Activated CD8-positive, alpha-beta memory T cell treated with anti-CD3 and anti-CD28 coated beads, Interleukin-2, amount 50 U/mL, for 24 hours (primary cell): ENCODE measurements around the gene TCF20.

Experiments
- DNase-seq: peaks from one replicate; pipeline ENCODE4 v3.0.0-alpha.2; 2020; ENCODE audit errors: extremely low read depth

TCF20 gene

DNA sequence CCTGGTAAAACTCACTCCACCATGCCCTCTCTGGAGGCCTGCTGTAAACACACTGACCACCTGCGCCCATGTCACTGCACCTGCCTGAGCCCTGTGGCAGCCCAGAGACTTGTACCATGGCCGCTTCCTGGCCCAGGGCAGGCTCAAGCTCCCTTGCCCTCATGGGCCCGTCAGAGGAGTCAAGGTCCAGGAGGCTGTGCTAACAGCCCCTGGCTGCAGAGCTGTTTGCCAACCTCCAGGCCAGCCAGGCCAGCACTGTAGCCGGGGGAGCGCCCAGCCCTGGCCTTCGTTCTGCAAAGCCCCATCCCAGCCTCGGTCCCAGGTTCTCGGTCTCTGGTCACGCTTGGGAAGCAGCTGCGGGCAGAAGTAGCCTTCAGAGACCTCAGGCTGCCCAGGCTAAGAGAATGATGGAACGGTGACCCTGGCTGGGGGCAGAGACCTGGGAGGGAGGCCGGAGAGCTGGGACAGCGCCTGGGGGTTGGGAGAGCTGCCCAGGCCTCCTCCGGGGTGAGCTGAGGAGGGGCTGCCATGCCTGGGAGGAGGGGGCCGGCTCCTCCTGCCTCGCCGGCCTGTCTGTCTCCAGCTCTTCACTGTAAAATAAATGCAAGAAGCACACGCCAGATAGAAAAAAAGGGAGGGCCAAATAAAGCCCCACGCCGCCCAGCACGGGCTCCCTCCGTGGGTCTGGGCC is 11.9 kb upstream of the TCF20 start:
- no peak for DNase-seq

DNA sequence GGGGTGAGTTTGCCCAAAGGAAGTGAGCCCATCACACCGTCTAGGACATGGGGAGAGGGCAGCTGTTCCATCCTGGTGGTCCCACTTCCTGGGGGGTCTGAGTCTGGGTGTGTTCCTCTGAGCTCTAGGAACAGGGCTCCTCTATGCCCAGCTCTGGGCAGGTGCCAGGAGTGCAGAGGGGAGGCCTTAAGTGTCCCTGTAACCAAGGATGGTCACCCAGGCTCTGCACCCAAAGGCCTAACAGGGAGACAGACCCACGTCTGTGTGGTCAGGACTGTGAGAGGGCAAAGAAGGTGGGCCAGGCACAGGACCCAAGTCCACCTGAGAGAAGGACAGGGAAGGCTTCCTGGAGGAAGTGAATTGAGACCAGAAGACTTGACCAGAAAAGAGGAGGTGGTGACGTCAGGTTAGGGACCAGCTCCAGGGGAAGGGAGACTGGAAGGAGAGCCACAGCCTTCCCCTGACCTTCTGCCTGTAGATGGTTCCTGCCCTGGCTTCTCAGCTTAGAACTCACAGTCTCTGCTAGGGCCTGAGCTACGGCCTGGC is 11.3 kb upstream of the TCF20 start:
- DNase-seq = no peak

DNA sequence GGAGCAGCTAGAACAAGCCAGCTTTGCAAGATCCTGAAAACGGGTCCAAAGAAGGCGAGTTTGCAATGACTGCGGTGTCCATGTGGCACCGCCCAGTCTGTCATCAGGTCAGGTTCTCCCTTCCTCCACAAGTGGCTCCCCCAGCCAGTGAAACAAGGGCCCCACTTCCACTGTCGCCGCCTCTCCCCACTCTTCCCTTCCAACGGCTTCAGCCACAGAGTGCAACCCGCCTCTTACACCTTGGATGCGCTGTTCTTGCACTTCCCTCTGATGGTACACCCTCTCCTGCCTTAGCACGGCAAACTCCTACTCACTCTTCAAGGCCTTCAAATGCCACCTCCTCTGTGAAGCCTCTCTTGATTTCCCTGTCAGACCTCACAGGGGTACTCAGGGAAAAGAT is 10.8 kb upstream of the TCF20 start:
- DNase-seq = no peak

DNA sequence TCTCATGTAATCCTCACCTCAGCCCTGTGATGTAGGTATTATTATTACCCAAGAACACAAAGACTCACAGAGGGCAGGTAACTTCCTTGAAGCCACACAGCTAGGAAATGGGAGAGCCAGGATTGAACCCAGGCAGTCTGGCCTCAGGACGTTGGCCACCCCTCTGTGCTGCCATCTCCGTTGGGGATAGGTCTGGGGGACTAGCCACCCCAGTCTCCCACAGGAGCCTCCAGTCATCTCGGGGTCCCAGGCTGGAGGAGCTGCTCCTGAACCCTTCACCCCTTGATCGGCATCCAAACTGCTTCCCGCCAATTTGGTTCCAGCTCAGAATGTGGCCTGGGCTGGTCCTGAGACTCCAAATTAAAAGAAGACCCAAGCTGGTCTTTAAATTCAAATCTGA is 10.4 kb upstream of the TCF20 start:
- no peak for DNase-seq

DNA sequence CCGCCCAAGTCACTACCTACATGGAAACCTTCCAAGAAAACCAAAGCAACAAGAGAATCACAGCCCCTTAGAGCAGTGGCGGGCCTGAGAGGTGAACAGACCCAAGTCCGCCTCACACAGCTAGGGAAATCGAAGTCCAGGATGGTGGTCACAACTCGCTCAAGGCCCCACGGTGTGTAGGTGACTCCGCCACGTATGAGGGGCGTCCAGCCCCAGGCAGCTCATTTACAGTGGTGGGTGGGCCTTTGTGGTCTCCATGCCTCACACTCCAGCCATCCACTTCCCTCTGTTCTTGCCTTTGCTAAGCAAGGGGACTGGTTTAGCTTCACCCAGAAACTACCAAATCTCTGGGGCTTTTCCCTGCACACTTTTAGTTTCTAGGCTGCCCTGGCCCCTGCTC is 9.7 kb upstream of the TCF20 start:
- DNase-seq = no peak

DNA sequence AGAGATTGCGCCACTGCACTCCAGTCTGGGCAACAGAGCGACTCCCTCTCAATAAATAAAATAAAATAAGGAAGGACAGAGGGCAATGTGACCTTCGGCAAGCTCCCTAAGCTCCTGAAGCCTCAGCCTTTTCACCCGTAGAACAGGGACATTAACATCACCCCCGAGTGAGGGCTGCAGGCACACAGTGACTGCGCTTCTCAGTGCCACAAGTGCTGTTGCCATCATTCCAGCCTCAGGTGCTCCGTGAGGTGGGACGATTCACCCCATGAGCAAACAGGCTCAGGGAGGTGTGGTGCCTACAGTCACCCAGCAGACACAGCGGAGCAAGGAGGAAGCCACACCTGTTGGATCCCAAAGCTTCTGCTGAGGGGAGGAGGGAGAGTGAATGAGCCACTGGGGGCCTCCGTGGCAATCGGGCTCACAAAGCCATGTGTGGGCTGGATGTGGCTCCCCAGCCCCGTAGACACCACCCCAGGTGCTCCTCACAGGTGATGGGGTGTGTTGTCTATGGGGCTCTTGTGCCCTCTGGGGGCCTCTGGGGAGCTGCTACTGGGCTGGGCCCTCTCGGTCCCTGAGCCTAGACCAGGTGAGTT is 9.1 kb upstream of the TCF20 start:
- no peak for DNase-seq

DNA sequence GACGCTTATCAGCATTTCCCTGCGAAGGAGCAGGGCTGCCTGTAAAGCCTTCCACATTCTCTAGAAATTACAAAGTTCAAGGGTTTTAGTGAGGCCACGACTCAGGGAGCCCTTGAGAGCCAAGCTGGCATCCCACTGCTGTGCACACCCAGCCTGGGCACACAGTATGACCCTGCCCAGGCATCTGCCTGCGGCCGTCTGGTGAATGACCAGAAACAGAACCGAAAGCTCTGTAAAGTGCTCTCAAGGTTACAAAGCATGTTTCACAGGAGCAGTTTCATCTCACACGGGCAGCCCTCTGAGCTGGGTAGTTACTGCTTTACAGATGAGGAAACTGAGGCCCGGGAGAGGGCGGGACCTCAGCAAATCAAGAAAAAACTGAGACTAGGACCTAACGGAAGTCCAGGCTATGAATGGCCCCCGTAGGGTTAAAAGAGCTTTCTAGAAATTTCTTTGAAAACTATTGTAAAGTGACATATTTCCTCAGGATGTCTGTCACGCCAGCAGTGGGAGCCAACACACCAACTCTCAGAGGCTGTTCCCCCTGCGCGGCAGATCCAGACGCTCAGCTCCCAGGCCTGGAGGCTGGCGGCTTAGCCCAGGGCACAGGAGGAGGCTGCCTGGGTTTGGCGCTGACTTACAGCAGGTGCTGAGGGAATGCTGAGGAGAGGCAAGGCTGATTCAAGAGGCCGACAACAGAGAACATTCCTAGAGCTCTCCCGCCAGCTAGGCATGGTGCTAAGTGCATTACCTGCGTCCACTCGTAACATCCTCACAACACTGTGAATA is 7.7 kb upstream of the TCF20 start:
- DNase-seq = no peak

DNA sequence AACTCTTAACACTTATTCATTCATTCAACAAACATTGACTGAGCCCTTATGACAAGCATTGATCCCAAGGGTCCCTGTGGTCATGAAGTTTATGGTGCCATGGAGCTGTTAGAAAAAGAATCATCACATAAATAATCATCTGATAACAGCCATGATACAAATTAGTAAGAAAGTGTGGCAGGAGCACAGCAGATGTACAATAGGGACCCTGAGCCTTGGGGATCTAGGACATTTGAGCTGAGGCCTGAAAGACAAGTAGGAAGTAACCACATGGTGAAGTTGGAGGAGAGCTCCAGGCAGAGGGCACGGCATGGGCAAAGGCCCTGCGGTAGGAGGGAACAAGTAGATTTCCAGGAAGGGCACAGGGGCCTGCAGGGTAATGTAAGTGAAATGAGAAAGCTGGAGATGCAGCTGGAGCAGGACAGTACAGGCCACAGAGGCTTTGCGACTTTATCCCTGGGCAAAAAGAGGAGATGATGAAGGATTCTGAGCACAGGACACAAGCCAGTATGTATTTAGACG is 6.8 kb upstream of the TCF20 start:
- no peak for DNase-seq

DNA sequence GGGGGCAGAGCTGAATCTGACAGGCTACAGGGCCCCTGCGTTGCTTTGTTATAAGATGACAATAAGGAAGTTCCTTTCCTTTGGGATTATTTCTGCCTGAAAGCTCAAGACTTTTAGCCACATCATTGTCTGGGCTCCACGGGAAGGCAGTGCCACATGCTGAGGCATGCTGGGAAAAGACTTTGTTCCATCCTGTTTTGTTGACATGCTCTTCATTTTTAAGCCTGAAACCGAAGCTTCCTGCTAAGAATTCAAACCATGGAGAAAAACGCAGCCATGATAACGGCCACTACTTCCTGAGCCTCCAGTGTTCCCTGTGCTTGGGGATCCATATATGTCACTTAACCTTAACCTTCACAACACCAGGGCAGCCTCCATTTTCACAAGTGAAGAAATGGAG is 5.5 kb upstream of the TCF20 start:
- DNase-seq = no peak

DNA sequence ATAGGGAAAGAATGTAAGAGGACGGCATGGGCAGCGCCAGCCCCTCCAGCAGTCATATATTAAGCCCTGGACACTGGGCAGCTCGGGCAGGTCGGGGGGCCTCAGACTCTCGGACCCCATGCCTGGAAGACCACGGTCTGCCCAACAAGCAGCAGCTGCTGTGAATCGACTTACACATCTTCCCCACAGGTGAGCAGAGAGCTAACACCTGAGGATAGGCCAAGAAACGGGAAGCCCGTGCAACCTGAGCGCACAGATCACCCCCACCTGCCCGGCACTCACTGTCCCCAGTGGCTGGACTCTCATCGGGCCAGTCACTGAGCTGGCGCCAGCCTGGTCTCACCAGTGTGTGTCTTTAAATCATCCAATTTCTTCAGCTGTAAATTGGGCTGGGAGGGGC is 4.7 kb upstream of the TCF20 start:
- DNase-seq = no peak

DNA sequence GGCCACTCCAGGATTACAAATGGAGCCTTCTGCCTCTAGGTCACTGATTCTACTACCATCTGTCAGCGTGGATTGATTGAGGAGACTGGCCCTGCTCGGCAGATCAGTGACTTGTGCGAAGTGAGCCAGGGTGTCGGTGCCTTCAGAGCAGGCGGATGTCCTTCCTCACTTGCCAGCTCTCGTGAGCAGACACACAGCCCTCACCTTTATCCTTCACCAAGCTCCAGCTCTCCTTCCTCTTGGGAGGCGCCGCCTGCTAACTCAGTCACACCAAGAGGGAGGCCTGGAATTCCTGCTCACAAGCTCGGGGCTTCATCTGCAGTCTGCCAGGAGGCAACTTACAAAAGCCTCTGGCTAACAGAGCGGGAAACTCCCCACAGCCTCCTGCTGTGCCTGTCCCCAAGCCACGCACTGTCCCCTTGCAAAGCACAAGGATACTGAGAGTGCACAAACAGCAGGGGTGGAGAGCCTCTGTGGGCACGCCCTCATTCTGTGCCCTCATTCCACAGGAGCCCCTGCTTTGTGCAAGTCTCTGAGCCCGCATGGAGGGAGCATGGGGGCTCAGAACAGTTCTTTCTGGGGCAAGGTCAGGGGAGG is 3.5 kb upstream of the TCF20 start:
- DNase-seq = no peak

DNA sequence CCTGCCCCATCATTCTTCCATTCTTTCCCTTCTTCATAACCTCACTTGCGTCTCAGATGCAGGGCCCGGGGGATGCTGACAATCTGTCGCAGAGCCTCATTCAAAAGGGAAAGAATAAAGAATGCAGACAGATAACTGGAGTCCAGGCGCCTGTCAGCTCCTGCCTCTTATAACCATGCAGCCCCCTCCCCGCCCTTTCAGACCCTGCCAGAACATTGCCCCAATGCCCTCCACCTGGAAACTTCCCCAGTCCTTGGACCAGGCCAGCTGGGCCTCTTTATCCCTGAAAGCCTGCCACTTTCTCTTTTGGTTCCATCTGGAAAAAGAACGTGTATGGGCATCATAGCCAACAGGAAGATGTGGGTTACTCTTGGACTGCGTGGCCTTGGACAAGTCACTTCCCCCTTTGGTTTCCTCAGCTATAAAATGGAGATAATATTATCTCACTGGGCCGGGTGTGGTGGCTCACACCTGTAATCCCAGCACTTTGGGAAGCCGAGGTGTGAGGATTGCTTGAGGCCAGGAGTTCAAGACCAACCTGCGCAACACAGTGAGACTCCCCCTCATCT is 2.1 kb upstream of the TCF20 start:
- DNase-seq = no peak

DNA sequence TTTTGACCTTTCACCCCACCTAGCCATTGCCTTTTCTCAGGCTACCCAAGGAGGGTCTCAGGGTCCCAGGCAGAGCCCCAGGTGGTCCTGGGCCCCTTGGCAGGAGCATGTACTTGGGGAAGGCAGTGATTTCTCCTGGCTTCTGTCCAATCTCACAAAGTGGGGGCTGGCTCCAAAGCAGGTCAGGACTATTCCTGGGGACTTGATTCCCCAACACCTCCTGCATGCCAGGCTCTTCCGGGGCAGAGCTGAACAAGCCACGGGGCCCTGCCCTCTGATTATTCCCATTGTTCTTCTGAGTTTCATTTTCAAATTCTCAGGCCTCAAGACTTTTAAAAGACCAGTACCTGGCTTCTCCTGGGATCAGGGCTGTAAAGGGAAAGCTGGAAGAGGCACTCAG is 1.5 kb upstream of the TCF20 start:
- DNase-seq = no peak

DNA sequence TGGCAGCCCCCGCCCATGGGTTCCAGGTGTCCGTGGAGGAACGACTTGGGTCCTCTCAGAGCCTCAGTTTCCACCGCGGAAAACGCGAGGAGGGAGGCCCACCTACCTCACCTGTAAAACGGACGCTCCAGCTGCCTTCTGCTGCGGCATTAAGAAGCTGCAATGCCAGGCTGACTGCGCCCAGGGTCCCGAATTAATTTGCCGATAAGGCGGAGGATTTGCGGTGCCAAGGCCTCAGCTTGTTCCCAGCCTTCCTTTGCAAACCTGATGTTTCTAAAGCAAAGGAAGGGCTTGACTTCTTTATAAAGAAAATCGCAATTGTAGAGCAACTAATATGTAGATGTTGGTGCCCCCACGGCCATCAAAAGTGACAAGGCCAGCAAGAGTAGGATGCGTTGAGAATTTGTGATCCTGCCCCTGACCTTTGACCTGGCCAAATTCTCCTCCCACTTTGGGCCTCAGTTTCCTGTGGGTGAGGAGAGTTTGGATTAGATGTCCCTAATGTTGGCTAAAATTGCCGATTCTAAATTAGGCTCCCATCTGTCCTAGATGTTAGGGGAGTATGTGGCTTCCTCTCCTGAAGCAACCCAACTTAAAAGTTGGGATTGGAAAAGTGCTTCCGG is 849 bp upstream of the TCF20 start:
- no peak for DNase-seq

DNA sequence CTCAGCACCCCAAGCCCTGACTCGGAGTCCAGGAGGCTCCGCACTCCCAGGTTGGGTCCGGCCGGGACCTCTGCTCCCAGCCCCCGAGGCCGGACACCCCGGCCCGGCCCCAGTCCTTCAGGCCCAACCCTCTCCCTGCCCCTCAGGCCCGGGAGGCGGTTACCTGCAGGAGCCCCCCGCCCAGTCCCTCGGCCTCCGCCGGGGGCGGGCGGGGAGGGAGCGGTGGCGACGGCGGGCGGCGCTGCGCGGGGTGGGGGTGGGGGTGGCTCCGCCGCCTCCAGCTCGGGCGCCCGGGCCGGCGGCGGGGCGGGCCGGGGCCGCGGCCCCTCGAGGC is 310 bp downstream of the TCF20 start:
- no peak for DNase-seq

DNA sequence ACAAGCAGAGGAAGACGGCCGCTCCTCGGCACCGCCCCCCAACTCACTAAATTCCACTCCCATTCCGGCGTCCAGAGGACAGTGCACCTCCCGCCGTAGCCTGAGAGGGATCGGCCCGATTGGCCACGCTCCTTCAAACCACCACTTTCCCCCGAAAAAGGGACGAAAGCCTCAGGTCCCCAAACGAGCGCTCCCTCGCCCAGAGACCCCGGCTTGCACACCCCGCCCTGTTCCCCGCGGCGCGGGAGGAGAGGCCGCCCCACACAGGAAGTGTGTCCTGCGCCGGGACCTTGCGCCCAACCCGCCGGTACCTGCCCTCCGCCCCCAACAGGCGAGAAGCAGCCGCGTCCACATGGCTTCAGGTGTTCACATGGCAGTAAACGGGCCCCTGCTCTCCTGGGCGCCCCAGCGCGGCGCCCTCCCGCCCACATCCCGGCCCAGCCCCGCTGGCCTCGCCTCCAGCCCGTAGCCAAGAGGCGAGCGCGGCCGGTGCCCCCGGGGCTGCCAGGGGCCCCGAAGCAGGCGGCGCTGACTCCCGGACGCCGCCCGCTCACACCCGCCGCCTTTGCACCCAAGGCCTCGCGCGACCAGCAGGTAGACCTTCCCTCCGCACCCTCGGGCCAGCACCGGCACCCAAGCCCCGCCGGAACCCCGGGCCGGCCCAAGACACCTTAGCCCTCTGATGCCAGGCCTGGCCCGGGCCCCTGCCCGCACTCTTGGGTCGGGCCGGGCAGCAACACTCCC is 849 bp downstream of the TCF20 start:
- DNase-seq = no peak

DNA sequence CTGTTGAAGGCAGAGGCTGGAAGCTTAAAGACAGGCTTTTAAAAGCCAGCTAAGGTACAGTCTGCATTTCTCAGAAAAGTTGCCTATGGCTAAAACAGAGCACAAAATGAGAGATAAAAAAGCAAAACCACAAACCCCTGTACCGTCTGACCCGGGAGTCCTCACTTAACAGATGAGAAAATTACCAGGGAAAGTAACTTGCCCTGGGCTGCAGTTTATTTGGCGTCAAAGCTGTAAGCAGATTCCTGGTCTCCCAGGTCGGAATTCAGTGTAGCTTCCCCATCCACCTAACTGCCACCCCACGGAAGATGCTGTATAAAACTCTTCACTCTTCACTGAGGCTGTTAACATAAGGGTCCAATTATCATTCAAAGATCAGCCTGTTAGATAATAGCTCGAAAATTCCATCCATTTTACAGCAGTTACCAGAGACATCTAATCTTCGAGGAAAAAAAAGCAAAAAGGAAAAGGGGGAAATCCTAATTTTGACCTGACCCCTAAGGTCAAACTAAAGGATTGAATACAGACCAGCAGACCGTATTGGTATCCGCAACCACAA is 1.5 kb downstream of the TCF20 start:
- DNase-seq = no peak

DNA sequence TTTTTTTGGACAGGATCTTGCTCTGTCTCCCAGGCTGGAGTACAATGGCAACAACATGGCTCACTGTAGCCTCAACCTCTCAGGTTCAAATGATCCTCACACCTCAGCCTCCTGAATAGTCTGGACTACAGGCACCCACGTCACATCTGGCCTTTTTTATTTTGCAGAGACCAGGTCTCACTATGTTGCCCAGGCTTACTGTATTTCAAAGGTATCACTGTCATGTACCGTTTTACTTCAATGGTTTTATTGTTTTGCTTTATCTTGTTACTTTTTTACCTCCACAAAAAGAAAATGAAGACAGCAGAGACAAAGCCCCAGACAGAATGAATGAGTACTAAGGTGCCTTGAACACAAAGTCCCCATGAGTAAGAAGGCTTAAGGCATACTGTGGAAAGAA is 5.1 kb downstream of the TCF20 start:
- DNase-seq = no peak

DNA sequence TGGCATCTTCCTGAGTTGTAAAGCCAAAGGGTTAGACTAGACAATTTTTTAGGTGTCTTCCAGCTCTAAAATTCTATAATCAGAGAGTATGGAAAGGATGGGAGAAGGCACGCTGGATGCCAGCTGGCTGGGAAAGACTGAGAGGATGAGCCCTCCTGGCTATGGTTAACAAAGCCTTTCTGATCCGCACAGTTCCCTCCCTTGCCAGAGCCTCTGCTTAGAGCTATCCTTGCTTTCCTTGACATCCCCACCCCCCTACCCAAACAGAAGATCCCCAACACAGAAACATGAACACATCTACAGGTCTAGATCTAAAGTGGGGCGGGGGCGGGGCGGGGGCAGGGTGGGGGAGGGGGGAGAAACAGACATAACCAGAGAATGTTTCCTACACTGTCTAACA is 6.5 kb downstream of the TCF20 start:
- DNase-seq = no peak

DNA sequence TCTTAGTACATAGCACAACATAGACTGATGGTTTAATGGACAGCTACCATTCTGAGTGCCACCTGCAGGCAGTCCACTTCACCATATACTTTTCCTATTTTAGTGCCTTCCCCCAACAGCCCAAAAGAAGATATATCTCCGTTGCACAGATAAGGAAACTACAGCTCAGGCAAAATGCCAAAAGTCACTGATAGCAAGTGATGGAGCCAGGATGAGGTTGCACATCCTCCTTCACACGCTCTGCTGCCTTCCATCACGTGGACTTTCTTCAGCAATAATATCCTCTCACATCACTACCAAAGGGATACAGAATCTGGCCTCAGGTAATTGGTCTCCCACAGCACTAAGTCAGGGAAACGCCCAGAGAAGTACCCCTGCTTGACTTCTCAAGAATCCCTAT is 7.5 kb downstream of the TCF20 start:
- DNase-seq = no peak

DNA sequence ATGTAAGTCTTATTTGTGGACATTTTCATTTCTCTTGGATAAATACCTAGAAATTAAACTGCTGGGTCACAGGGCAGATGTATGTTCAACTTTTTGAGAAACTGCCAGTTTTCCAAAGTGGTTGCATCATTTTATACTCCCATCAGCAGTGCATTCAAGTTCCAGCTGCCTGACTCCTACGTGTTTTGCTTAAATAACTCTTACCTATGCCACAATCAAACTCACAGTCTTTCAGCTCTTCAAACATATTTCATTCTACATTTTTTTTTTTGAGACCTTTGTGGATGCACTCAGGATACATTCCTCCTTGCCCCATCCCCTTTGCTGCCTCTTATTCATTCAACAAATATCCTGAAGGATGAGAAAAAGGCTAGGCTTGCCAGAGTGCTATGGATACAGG is 9.2 kb downstream of the TCF20 start:
- no peak for DNase-seq
